NT2/D1 (cell line): ENCODE measurements around the gene XRCC4.
"Not testable (repeated sequence)": the region's sequence is repeated elsewhere in the genome, so short reads cannot be mapped to it uniquely, and the experiment has no call there.

Experiments used
- DNase-seq: peaks from one replicate; pipeline ENCODE4 v3.0.0-alpha.2; 2011; ENCODE audit warnings: low read depth, low spot score
- H3K27me3 ChIP-seq: 2 replicates; pipeline ENCODE4 v1.6.0; 2011; ENCODE audit warnings: mild to moderate bottlenecking; ENCODE audit not compliant: insufficient read length, insufficient read depth
- H3K36me3 ChIP-seq: 2 replicates; pipeline ENCODE4 v1.6.1; 2011; ENCODE audit warnings: mild to moderate bottlenecking, low read length, mixed read lengths; ENCODE audit not compliant: insufficient read depth, insufficient read length
- H3K4me1 ChIP-seq: 2 replicates; pipeline ENCODE4 v1.5.1; 2011; ENCODE audit not compliant: insufficient read depth, insufficient read length
- H3K4me3 ChIP-seq: 2 replicates; pipeline ENCODE4 v1.5.1; 2011; ENCODE audit warnings: low read depth; ENCODE audit not compliant: insufficient read length
- H3K9ac ChIP-seq: 2 replicates; pipeline ENCODE4 v1.6.0; 2011; ENCODE audit warnings: low read depth; ENCODE audit not compliant: insufficient read length
- H3K9me3 ChIP-seq: 2 replicates; pipeline ENCODE4 v1.5.1; 2011; ENCODE audit warnings: mild to moderate bottlenecking, low read length; ENCODE audit not compliant: insufficient read depth
- SUZ12 ChIP-seq: IDR thresholded peaks from 2 replicates; pipeline ENCODE4 v1.6.1; 2011; ENCODE audit not compliant: insufficient read length, insufficient read depth; ENCODE audit errors: extremely low read depth
- YY1 ChIP-seq: IDR thresholded peaks from 2 replicates; pipeline ENCODE4 v1.6.1; 2011; ENCODE audit not compliant: insufficient read length, insufficient read depth
- ZNF274 ChIP-seq: IDR thresholded peaks from 2 replicates; pipeline ENCODE4 v1.6.1; 2011; ENCODE audit warnings: mild to moderate bottlenecking, low read depth, low read length

XRCC4 gene

GRCh38 chr5:83145882-83146331 lies 68.6 kb downstream of the XRCC4 start:
- no peak for DNase-seq
- no peaks in the 10 kb centered on the region for H3K9me3 ChIP-seq

GRCh38 chr5:83146441-83146840 lies 69.1 kb downstream of the XRCC4 start:
- no peaks in the 10 kb centered on the region for H3K4me1 ChIP-seq
- no peak for DNase-seq
- no peak for TF ChIP-seq ZNF274
- no peak for TF ChIP-seq SUZ12
- no peak for TF ChIP-seq YY1

More at GRCh38 chr5:83145882-83146331, 68.6 kb downstream of the XRCC4 start:
- no peaks in the 10 kb centered on the region for H3K4me1 ChIP-seq
- no peak overlapping the region for H3K4me3 ChIP-seq
- no peaks in the 10 kb centered on the region for H3K27me3 ChIP-seq
- H3K36me3 ChIP-seq: no peaks in the 10 kb centered on the region
- H3K9ac ChIP-seq: no peak overlapping the region
- TF ChIP-seq ZNF274 (no peak), SUZ12 (no peak)

GRCh38 chr5:83147593-83147992 lies 70.2 kb downstream of the XRCC4 start:
- H3K27me3 ChIP-seq: no peaks in the 10 kb centered on the region
- H3K4me3 ChIP-seq: no peak overlapping the region
- TF ChIP-seq SUZ12 (no peak), ZNF274 (no peak), YY1 (no peak)
- no peak overlapping the region for H3K9ac ChIP-seq
- no peaks in the 10 kb centered on the region for H3K9me3 ChIP-seq
- no peaks in the 10 kb centered on the region for H3K36me3 ChIP-seq
- no peak for DNase-seq
- H3K4me1 ChIP-seq: no peaks in the 10 kb centered on the region

More at GRCh38 chr5:83146441-83146840, 69.1 kb downstream of the XRCC4 start:
- H3K27me3 ChIP-seq: no peaks in the 10 kb centered on the region
- H3K4me3 ChIP-seq: no peak overlapping the region
- H3K36me3 ChIP-seq: no peaks in the 10 kb centered on the region
- no peaks in the 10 kb centered on the region for H3K9me3 ChIP-seq
- no peak overlapping the region for H3K9ac ChIP-seq

- no peaks in the 10 kb centered on the region for H3K27me3 ChIP-seq
- no peak for TF ChIP-seq SUZ12
- TF ChIP-seq YY1: no peak
- TF ChIP-seq ZNF274: no peak
- no peak overlapping the region for H3K9ac ChIP-seq
- DNase-seq: no peak
- no peaks in the 10 kb centered on the region for H3K9me3 ChIP-seq
- no peak overlapping the region for H3K4me3 ChIP-seq
- H3K4me1 ChIP-seq: no peaks in the 10 kb centered on the region
- no peaks in the 10 kb centered on the region for H3K36me3 ChIP-seq
Observed at GRCh38 chr5:83148370-83148769, 71.0 kb downstream of the XRCC4 start.

- Histone ChIP-seq H3K9ac (no peak overlapping the region), H3K9me3 (no peaks in the 10 kb centered on the region), H3K36me3 (no peaks in the 10 kb centered on the region), H3K4me3 (no peak overlapping the region), H3K4me1 (no peaks in the 10 kb centered on the region), H3K27me3 (no peaks in the 10 kb centered on the region)
- DNase-seq: no peak
- TF ChIP-seq ZNF274 (no peak), SUZ12 (no peak), YY1 (no peak)
Observed at GRCh38 chr5:83149671-83150070, 72.3 kb downstream of the XRCC4 start.

GRCh38 chr5:83151821-83152220 lies 74.5 kb downstream of the XRCC4 start:
- TF ChIP-seq YY1 (no peak), ZNF274 (no peak), SUZ12 (no peak)
- Histone ChIP-seq H3K4me1 (no peaks in the 10 kb centered on the region), H3K9me3 (no peaks in the 10 kb centered on the region), H3K27me3 (no peaks in the 10 kb centered on the region), H3K9ac (no peak overlapping the region), H3K36me3 (no peaks in the 10 kb centered on the region), H3K4me3 (no peak overlapping the region)
- no peak for DNase-seq

- H3K9ac ChIP-seq, H3K4me3 ChIP-seq, H3K4me1 ChIP-seq, DNase-seq, H3K9me3 ChIP-seq, H3K27me3 ChIP-seq, H3K36me3 ChIP-seq: not testable (repeated sequence)
Observed at GRCh38 chr5:83152996-83153395, 75.6 kb downstream of the XRCC4 start.

- H3K9me3 ChIP-seq: no peaks in the 10 kb centered on the region
- H3K9ac ChIP-seq: no peak overlapping the region
- no peak for DNase-seq
- no peak for TF ChIP-seq YY1
- H3K4me1 ChIP-seq: no peaks in the 10 kb centered on the region
- H3K36me3 ChIP-seq: no peaks in the 10 kb centered on the region
- H3K27me3 ChIP-seq: no peaks in the 10 kb centered on the region
- no peak overlapping the region for H3K4me3 ChIP-seq
Observed at GRCh38 chr5:83156001-83156400, 78.7 kb downstream of the XRCC4 start.
